GM18502 (cell line): ENCODE measurements around the gene ZNF317.
A peak's percentile ranks its signal among the peaks of the same experiment; 100 is the strongest.

ENCODE experiments used
- ATAC-seq: cut with Tn5 transposase; IDR thresholded peaks from one replicate; pipeline ENCODE4 v1.9.1; 2021; ENCODE audit warnings: mild to moderate bottlenecking; ENCODE audit not compliant: unreplicated experiment, poor library complexity

ZNF317 gene

GRCh38 chr19:9140159-9140874 lies at the start of gene ZNF317:
Gene ZNF317 (plus strand): TSS chr19:9140397. CDS start chr19:9156017, 15,620 bp downstream.
- peak; percentile 94 for ATAC-seq

- no peak for ATAC-seq
Observed at GRCh38 chr19:9107375-9107774, 32.8 kb upstream of the ZNF317 start, which contains the start of gene OR7G2. Gene OR7G2 (minus strand): TSS chr19:9107475. CDS start chr19:9103243, 4,232 bp downstream.

- no peak for ATAC-seq
Observed at GRCh38 chr19:9109959-9110358, 30.2 kb upstream of the ZNF317 start.

GRCh38 chr19:9115307-9115813 lies 24.8 kb upstream of the ZNF317 start, which contains the start of gene OR7G1:
Gene OR7G1 (minus strand): TSS chr19:9115763. CDS start chr19:9115763, 0 bp downstream.
- ATAC-seq, result no peak

GRCh38 chr19:9116547-9116946 lies 23.6 kb upstream of the ZNF317 start:
- no peak for ATAC-seq

GRCh38 chr19:9126900-9127405 lies 13.2 kb upstream of the ZNF317 start, which contains the start of gene OR7G3:
Gene OR7G3 (minus strand): TSS chr19:9126950. CDS start chr19:9126950, 0 bp downstream.
- no peak for ATAC-seq

GRCh38 chr19:9128171-9128570 lies 12.0 kb upstream of the ZNF317 start:
- no peak for ATAC-seq

GRCh38 chr19:9130965-9131364 lies 9.2 kb upstream of the ZNF317 start:
- no peak for ATAC-seq

GRCh38 chr19:9132422-9132821 lies 7.8 kb upstream of the ZNF317 start:
- no peak for ATAC-seq

- peak; percentile 22 for ATAC-seq
Observed at GRCh38 chr19:9139609-9140158, 513 bp upstream of the ZNF317 start.

GRCh38 chr19:9144920-9145319 lies 4.7 kb downstream of the ZNF317 start:
- no peak for ATAC-seq

GRCh38 chr19:9146882-9147281 lies 6.7 kb downstream of the ZNF317 start:
- no peak for ATAC-seq

- ATAC-seq, result no peak
Observed at GRCh38 chr19:9148697-9149096, 8.5 kb downstream of the ZNF317 start.

GRCh38 chr19:9149997-9150396 lies 9.8 kb downstream of the ZNF317 start:
- ATAC-seq, result no peak

- no peak for ATAC-seq
Observed at GRCh38 chr19:9150650-9151049, 10.5 kb downstream of the ZNF317 start.

- ATAC-seq, result no peak
Observed at GRCh38 chr19:9151367-9151766, 11.2 kb downstream of the ZNF317 start.

GRCh38 chr19:9155591-9155990 lies 15.4 kb downstream of the ZNF317 start:
- no peak for ATAC-seq

GRCh38 chr19:9156304-9156703 lies 16.1 kb downstream of the ZNF317 start:
- no peak for ATAC-seq

GRCh38 chr19:9159891-9160290 lies 19.7 kb downstream of the ZNF317 start:
- no peak for ATAC-seq

- no peak for ATAC-seq
Observed at GRCh38 chr19:9161427-9161826, 21.2 kb downstream of the ZNF317 start.

- no peak for ATAC-seq
Observed at GRCh38 chr19:9165261-9165660, 25.1 kb downstream of the ZNF317 start.
